ENCODE measurements around the gene CD28. TPM values are rescaled to one million over a fixed set of nuclear protein-coding genes. Genes with fewer than 3 reads are reported as not detected.
"Not testable (repeated sequence)": the region's sequence is repeated elsewhere in the genome, so short reads cannot be mapped to it uniquely, and the experiment has no call there.

CD28 gene
- total RNA-seq, 1 donor from 2014 or later = 4.0 TPM

GRCh38 chr2:203697190-203697589 lies 9.2 kb upstream of the CD28 start:
- no peak for DNase-seq (ENCODE audit: low spot score in 2 of 2)
- no peaks in the 10 kb centered on the region for H3K27me3 ChIP-seq
- H3K4me3 ChIP-seq = no peak overlapping the region
- no peaks in the 10 kb centered on the region for H3K36me3 ChIP-seq
- H3K27ac ChIP-seq = no peak overlapping the region
- intact Hi-C loops (cut with DNase I) = no loop called here
- TF ChIP-seq CTCF (IDR thresholded peaks at IDR 0.05) = no peak
- peaks cover 0 to 2% of the 10 kb centered on the region in 2 donors for H3K9me3 ChIP-seq
- no peaks in the 10 kb centered on the region for H3K4me1 ChIP-seq

DNA sequence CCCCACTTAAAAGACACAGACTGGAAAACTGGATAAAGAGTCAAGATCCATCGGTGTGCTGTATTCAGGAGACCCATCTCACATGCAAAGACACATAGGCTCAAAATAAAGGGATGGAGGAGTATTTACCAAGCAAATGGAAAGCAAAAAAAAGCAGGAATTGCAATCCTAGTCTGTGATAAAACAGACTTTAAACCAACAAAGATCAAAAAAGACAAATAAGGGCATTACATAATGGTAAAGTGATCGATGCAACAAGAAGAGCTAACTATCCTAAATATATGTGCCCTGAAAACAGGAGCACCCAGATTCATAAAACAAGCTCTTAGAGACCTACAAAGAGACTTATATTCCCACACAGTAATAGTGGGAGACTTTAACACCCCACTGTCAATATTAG lies 8.7 kb upstream of the CD28 start:
- H3K4me1 ChIP-seq; H3K27me3 ChIP-seq; H3K36me3 ChIP-seq; DNase-seq (ENCODE audit: low spot score in 2 of 2); H3K27ac ChIP-seq; H3K4me3 ChIP-seq; intact Hi-C loops (cut with DNase I); H3K9me3 ChIP-seq: not testable (repeated sequence)

DNA sequence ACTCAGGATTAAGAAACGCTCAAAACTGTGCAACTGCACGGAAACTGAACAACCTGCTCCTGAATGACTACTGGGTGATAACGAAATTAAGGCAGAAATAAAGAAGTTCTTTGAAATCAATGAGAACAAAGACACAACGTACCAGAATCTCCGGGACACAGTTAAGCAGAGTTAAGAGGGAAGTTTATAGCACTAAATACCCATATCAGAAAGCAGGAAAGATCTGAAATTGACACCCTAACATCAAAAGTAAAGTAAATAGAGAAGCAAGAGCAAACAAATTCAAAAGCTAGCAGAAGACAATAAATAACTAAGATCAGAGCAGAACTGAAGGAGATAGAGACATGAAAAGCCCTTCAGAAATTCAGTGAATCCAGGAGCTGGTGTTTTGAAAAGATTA lies 8.0 kb upstream of the CD28 start:
- H3K27me3 ChIP-seq = not testable (repeated sequence)

DNA sequence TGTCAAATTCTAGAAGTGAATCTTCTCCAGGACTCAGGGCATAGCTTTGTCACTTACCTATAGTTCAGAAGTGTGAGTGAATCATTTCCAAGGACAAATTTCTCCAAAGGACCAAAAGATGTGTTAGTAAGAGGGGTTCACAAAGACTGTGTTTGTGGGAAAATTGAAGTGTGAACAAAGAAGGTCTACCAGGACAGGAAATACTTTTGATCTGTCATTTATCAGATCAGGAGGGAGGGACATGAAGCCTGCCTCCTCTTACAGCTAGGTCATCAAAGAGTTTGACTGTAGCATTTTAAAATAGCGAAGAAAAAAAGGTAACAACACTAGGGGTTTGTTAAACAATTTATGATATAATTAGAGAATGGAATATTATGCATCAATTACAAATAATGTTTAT lies 2.0 kb upstream of the CD28 start:
- DNase-seq (ENCODE audit: low spot score in 2 of 2) = no peak
- intact Hi-C loops (cut with DNase I) = no loop called here
- no peaks in the 10 kb centered on the region for H3K27me3 ChIP-seq

More for the DNA sequence above, 8.0 kb upstream of the CD28 start:
- H3K9me3 ChIP-seq; H3K4me1 ChIP-seq; H3K4me3 ChIP-seq; H3K36me3 ChIP-seq; H3K27ac ChIP-seq; intact Hi-C loops (cut with DNase I); DNase-seq (ENCODE audit: low spot score in 2 of 2): not testable (repeated sequence)

DNA sequence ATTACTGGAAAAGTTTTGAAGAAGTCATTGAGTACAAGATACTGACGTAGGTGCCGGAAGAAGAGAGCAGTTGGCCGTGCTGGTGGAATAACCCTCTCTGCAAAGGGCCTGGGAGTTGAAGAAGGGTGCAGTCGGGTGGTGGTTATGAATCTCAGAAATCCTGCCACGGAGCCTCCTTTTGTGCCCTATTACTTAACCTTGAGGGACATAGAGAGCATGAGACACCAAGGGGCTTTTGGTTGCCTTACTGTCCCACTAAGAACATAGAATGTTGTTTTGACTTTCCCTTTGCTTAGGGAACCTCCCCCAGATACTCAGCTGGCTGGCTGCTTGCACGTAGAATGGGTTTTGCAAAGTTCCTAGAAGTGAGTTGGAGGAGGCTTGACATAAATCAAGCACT lies 1.3 kb upstream of the CD28 start:
- H3K27me3 ChIP-seq = no peaks in the 10 kb centered on the region
- no peak overlapping the region for H3K27ac ChIP-seq
- H3K36me3 ChIP-seq = no peaks in the 10 kb centered on the region
- no peaks in the 10 kb centered on the region for H3K4me1 ChIP-seq
- no peak overlapping the region for H3K4me3 ChIP-seq
- peaks cover 0 to 2% of the 10 kb centered on the region in 2 donors for H3K9me3 ChIP-seq
- no peak for TF ChIP-seq CTCF (IDR thresholded peaks at IDR 0.05)
- intact Hi-C loops (cut with DNase I) = no loop called here
- DNase-seq (ENCODE audit: low spot score in 2 of 2) = no peak

More for the DNA sequence above, 2.0 kb upstream of the CD28 start:
- no peaks in the 10 kb centered on the region for H3K4me1 ChIP-seq
- no peak overlapping the region for H3K4me3 ChIP-seq
- peaks cover 0 to 2% of the 10 kb centered on the region in 2 donors for H3K9me3 ChIP-seq
- no peak overlapping the region for H3K27ac ChIP-seq
- no peak for TF ChIP-seq CTCF (IDR thresholded peaks at IDR 0.05)
- H3K36me3 ChIP-seq = no peaks in the 10 kb centered on the region

- TF ChIP-seq CTCF (IDR thresholded peaks at IDR 0.05) = no peak
- Histone ChIP-seq H3K36me3 (no peaks in the 10 kb centered on the region), H3K4me1 (no peaks in the 10 kb centered on the region), H3K27me3 (no peaks in the 10 kb centered on the region), H3K4me3 (peak overlapping the region in 1 of 2 donors; percentile 8), H3K27ac (no peak overlapping the region), H3K9me3 (no peaks in the 10 kb centered on the region)
- intact Hi-C loops (cut with DNase I) = no loop called here
- no peak for DNase-seq (ENCODE audit: low spot score in 2 of 2)
Measured at GRCh38 chr2:203707530-203707929, 1.1 kb downstream of the CD28 start.

DNA sequence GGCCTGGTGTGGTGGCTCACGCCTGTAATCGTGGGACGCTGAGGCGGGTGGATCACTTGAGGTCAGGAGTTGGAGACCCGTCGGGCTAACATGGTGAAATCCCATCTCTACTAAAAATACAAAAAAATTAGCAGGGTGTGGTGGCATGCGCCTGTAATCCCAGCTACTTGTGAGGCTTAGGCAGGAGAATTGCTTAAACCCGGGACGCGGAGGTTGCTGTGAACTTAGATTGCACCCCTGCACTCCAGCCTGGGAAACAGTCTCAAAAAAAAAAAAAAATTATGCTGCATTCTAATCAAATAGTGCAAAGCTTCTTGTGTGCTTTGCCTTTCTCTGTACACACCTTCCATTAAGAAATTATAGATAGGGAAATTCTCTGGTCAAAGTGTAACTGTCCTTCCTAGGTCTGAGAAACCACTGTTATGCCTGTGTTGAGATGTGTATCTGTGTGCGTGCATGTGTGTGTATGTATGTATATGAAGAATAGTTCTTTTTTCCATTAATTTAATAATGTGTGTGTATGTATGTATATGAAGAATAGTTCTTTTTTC lies 2.5 kb downstream of the CD28 start:
- intact Hi-C loops (cut with DNase I) = no loop called here
- no peak for TF ChIP-seq CTCF (IDR thresholded peaks at IDR 0.05)
- H3K36me3 ChIP-seq = no peaks in the 10 kb centered on the region
- no peak overlapping the region for H3K27ac ChIP-seq
- no peaks in the 10 kb centered on the region for H3K4me1 ChIP-seq
- H3K27me3 ChIP-seq = no peaks in the 10 kb centered on the region
- H3K9me3 ChIP-seq = no peaks in the 10 kb centered on the region
- no peak overlapping the region for H3K4me3 ChIP-seq
- no peak for DNase-seq (ENCODE audit: low spot score in 2 of 2)

Measured in ascending aorta (tissue), 2 donors.